K562 (cell line): ENCODE results near the gene OXSM. TPM values are rescaled to one million over a fixed set of nuclear protein-coding genes. Genes with fewer than 3 reads are reported as not detected.

Source experiments
- BHLHE40 ChIP-seq: IDR thresholded peaks from 2 replicates; pipeline ENCODE4 v1.6.1; 2011; ENCODE audit warnings: low read length, improper control_type of control experiment
- CXXC5 ChIP-seq: fragments of 250-450 bp; sonication (Bioruptor Pico); IDR thresholded peaks from 2 replicates; pipeline ENCODE4 v1.8.0; 2022; ENCODE audit warnings: inconsistent platforms, mild to moderate bottlenecking, moderate library complexity
- ILK ChIP-seq: fragments of 450-650 bp; IDR thresholded peaks from 2 replicates; pipeline ENCODE4 v1.6.1; 2016; ENCODE audit warnings: missing genetic modification characterization, low read depth, mild to moderate bottlenecking, missing compliant biosample characterization, moderate library complexity, borderline replicate concordance
- KDM4B ChIP-seq, 2 experiments: fragments of 450-650 bp in 1 of 2; sonication (generic) in 1 of 2; IDR thresholded peaks; 2 replicates each; pipeline ENCODE4 v1.6.1; 2016 to 2017; ENCODE audit warnings: borderline replicate concordance in 2 of 2, antibody characterized with exemption in 1 of 2, low read depth in 1 of 2, mild to moderate bottlenecking in 1 of 2
- MEIS2 ChIP-seq: fragments of 450-650 bp; IDR thresholded peaks from 2 replicates; pipeline ENCODE4 v1.6.1; 2014; ENCODE audit warnings: mild to moderate bottlenecking; ENCODE audit not compliant: partially characterized antibody
- NFE2L1 ChIP-seq: fragments of 450-650 bp; IDR thresholded peaks from 2 replicates; pipeline ENCODE4 v1.6.1; 2016; ENCODE audit warnings: missing genetic modification characterization, low read depth, mild to moderate bottlenecking, missing compliant biosample characterization, moderate library complexity, borderline replicate concordance
- PURB ChIP-seq: sonication (generic); formaldehyde crosslinking; IDR thresholded peaks from 2 replicates; pipeline ENCODE4 v1.9.0; 2021; ENCODE audit warnings: low read depth, mild to moderate bottlenecking, missing genetic modification reagents
- SMC3 ChIP-seq: conservative IDR thresholded peaks from 2 replicates; pipeline ENCODE4 v1.6.1; 2011; ENCODE audit warnings: low read depth, low read length, improper control_type of control experiment; ENCODE audit not compliant: insufficient read depth
- SRSF1 ChIP-seq: fragments of 200-400 bp; formaldehyde crosslinking; IDR thresholded peaks from 2 replicates; pipeline ENCODE4 v1.6.1; 2017; ENCODE audit warnings: mild to moderate bottlenecking, low read depth, low read length, moderate library complexity
- WHSC1 ChIP-seq: IDR thresholded peaks from one replicate; pipeline ENCODE4 v1.6.1; 2012; ENCODE audit warnings: low read length, control low read depth, inconsistent platforms
- polyA plus RNA-seq, 8 experiments: library from polyadenylated mRNA; depleted of rRNA in 4 of 8; stranded (reverse) in 5 of 8; unstranded in 3 of 8; fragments of >200 nt; fragmentation: Nextera tagmentation in 2 of 8; fragmentation: Illumina TruSeq in 1 of 8; extraction: Ambion mirVana in 2 of 8; extraction: Trizol in 1 of 8; gene quantifications; 2 replicates each; pipeline versions ENCODE4 v1.2.1 to v1.2.3, GENCODE V29; 2011 to 2014; ENCODE audit warnings: inconsistent platforms in 1 of 8, missing spikeins in 1 of 8
- total RNA-seq, 7 experiments: library from RNA; depleted of rRNA in 6 of 7; stranded (reverse); fragments of >200 nt in 6 of 7; fragmentation: Illumina TruSeq in 2 of 7; extraction: Trizol in 2 of 7; gene quantifications; 2 replicates each; pipeline versions ENCODE4 v1.2.1 to v1.2.3, GENCODE V29; 2011 to 2021; ENCODE audit warnings: low replicate concordance in 1 of 7
- TF ChIP-seq, protein P1 (sequence below): fragments of 450-650 bp; IDR thresholded peaks from 2 replicates; pipeline ENCODE4 v1.6.1; 2017; ENCODE audit warnings: antibody characterized with exemption
- TF ChIP-seq, protein P2 (sequence below): fragments of 200-800 bp; sonication (Bioruptor generic); IDR thresholded peaks from 2 replicates; pipeline ENCODE4 v1.6.1; 2016; ENCODE audit warnings: missing genetic modification characterization, missing compliant biosample characterization
- TF ChIP-seq, protein P3 (sequence below), 3 experiments: fragments of 200-800 bp in 1 of 3; fragments of 250-450 bp in 1 of 3; fragments of 450-650 bp in 1 of 3; sonication (Bioruptor Pico) in 1 of 3; sonication (Bioruptor generic) in 1 of 3; formaldehyde crosslinking in 1 of 3; IDR thresholded peaks; 2 replicates each; pipeline versions ENCODE4 v1.6.1 to v1.8.0; 2016 to 2022; ENCODE audit warnings: mild to moderate bottlenecking in 2 of 3, missing genetic modification characterization in 2 of 3, missing compliant biosample characterization in 1 of 3, moderate library complexity in 1 of 3

OXSM gene
- total and polyA plus RNA-seq, 9 of the 15 experiments (the other 6 are each of a cell fraction or from before 2014, with no cell fraction given) = 24.0 to 107 (median 34.0) TPM

- TF ChIP-seq CXXC5 (CRISPR knock-in tag) = peak; percentile 98
- TF ChIP-seq, protein P1, sequence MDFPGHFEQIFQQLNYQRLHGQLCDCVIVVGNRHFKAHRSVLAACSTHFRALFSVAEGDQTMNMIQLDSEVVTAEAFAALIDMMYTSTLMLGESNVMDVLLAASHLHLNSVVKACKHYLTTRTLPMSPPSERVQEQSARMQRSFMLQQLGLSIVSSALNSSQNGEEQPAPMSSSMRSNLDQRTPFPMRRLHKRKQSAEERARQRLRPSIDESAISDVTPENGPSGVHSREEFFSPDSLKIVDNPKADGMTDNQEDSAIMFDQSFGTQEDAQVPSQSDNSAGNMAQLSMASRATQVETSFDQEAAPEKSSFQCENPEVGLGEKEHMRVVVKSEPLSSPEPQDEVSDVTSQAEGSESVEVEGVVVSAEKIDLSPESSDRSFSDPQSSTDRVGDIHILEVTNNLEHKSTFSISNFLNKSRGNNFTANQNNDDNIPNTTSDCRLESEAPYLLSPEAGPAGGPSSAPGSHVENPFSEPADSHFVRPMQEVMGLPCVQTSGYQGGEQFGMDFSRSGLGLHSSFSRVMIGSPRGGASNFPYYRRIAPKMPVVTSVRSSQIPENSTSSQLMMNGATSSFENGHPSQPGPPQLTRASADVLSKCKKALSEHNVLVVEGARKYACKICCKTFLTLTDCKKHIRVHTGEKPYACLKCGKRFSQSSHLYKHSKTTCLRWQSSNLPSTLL = no peak
- no peak for TF ChIP-seq WHSC1
- TF ChIP-seq, protein P2, sequence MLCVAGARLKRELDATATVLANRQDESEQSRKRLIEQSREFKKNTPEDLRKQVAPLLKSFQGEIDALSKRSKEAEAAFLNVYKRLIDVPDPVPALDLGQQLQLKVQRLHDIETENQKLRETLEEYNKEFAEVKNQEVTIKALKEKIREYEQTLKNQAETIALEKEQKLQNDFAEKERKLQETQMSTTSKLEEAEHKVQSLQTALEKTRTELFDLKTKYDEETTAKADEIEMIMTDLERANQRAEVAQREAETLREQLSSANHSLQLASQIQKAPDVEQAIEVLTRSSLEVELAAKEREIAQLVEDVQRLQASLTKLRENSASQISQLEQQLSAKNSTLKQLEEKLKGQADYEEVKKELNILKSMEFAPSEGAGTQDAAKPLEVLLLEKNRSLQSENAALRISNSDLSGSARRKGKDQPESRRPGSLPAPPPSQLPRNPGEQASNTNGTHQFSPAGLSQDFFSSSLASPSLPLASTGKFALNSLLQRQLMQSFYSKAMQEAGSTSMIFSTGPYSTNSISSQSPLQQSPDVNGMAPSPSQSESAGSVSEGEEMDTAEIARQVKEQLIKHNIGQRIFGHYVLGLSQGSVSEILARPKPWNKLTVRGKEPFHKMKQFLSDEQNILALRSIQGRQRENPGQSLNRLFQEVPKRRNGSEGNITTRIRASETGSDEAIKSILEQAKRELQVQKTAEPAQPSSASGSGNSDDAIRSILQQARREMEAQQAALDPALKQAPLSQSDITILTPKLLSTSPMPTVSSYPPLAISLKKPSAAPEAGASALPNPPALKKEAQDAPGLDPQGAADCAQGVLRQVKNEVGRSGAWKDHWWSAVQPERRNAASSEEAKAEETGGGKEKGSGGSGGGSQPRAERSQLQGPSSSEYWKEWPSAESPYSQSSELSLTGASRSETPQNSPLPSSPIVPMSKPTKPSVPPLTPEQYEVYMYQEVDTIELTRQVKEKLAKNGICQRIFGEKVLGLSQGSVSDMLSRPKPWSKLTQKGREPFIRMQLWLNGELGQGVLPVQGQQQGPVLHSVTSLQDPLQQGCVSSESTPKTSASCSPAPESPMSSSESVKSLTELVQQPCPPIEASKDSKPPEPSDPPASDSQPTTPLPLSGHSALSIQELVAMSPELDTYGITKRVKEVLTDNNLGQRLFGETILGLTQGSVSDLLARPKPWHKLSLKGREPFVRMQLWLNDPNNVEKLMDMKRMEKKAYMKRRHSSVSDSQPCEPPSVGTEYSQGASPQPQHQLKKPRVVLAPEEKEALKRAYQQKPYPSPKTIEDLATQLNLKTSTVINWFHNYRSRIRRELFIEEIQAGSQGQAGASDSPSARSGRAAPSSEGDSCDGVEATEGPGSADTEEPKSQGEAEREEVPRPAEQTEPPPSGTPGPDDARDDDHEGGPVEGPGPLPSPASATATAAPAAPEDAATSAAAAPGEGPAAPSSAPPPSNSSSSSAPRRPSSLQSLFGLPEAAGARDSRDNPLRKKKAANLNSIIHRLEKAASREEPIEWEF (CRISPR knock-in tag) = peak; percentile 93; the same call in 1 of the 2 replicates
- no peak for TF ChIP-seq SMC3
- peak; percentile 95 for TF ChIP-seq BHLHE40
- TF ChIP-seq KDM4B (IDR thresholded peaks at IDR 0.05; ENCODE audit: borderline replicate concordance in 2 of 2, low read depth in 1 of 2) = 0 out of 4 replicates have a peak, but pooled peaks of 1 of the 2 experiments have one; percentile 43
- TF ChIP-seq MEIS2 = peak; percentile 93
- TF ChIP-seq, protein P3, sequence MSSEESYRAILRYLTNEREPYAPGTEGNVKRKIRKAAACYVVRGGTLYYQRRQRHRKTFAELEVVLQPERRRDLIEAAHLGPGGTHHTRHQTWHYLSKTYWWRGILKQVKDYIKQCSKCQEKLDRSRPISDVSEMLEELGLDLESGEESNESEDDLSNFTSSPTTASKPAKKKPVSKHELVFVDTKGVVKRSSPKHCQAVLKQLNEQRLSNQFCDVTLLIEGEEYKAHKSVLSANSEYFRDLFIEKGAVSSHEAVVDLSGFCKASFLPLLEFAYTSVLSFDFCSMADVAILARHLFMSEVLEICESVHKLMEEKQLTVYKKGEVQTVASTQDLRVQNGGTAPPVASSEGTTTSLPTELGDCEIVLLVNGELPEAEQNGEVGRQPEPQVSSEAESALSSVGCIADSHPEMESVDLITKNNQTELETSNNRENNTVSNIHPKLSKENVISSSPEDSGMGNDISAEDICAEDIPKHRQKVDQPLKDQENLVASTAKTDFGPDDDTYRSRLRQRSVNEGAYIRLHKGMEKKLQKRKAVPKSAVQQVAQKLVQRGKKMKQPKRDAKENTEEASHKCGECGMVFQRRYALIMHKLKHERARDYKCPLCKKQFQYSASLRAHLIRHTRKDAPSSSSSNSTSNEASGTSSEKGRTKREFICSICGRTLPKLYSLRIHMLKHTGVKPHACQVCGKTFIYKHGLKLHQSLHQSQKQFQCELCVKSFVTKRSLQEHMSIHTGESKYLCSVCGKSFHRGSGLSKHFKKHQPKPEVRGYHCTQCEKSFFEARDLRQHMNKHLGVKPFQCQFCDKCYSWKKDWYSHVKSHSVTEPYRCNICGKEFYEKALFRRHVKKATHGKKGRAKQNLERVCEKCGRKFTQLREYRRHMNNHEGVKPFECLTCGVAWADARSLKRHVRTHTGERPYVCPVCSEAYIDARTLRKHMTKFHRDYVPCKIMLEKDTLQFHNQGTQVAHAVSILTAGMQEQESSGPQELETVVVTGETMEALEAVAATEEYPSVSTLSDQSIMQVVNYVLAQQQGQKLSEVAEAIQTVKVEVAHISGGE (CRISPR knock-in tag; IDR thresholded peaks at IDR 0.05) = peak in 1 of 3 experiments; percentile 35; a peak in 1 of 6 replicates
- TF ChIP-seq NFE2L1 = peak; percentile 33; the same call in 1 of the 2 replicates
- TF ChIP-seq PURB (CRISPR knock-in tag) = no peak
- no peak for TF ChIP-seq SRSF1
- no peak for TF ChIP-seq ILK (tag)
Observed at GRCh38 chr3:25789596-25790556, at the start of gene OXSM (continued).
